HG03442 (cell line): ENCODE data around the gene ZNF398.
"Not testable (repeated sequence)": the region's sequence is repeated elsewhere in the genome, so short reads cannot be mapped to it uniquely, and the experiment has no call there.

Experiments used
- ATAC-seq: cut with Tn5 transposase; IDR thresholded peaks from one replicate; pipeline ENCODE4 v1.9.1; 2021; ENCODE audit warnings: mild to moderate bottlenecking, moderate library complexity; ENCODE audit not compliant: unreplicated experiment

ZNF398 gene

GRCh38 chr7:149223761-149224160, 76.5 kb downstream of the ZNF398 start:
- ATAC-seq = no peak

- no peak for ATAC-seq
These were observed 77.1 kb downstream of the ZNF398 start for GRCh38 chr7:149224352-149224751.

- no peak for ATAC-seq
These were observed 77.9 kb downstream of the ZNF398 start for GRCh38 chr7:149225106-149225505.

- no peak for ATAC-seq
These were observed 78.4 kb downstream of the ZNF398 start for GRCh38 chr7:149225656-149226055.

GRCh38 chr7:149226366-149226765, 79.1 kb downstream of the ZNF398 start:
- not testable (repeated sequence) for ATAC-seq

- no peak for ATAC-seq
These were observed 79.7 kb downstream of the ZNF398 start for GRCh38 chr7:149226840-149227494.

- no peak for ATAC-seq
These were observed 81.7 kb downstream of the ZNF398 start for GRCh38 chr7:149228831-149229471.

- ATAC-seq = no peak
These were observed 82.3 kb downstream of the ZNF398 start for GRCh38 chr7:149229526-149229925.

GRCh38 chr7:149232362-149232761, 85.1 kb downstream of the ZNF398 start:
- ATAC-seq = no peak
